Measurements from ENCODE around the gene AP4E1.
"Not testable (repeated sequence)": the region's sequence is repeated elsewhere in the genome, so short reads cannot be mapped to it uniquely, and the experiment has no call there.

Gene AP4E1

GRCh38 chr15:50907601-50908208, 778 bp upstream of the AP4E1 start:
- peak overlapping the region; percentile 94 for H3K4me3 ChIP-seq (ENCODE audit: low read length)
- no peak for TF ChIP-seq ZNF274 (IDR thresholded peaks at IDR 0.05; ENCODE audit: low read depth, low read length)

- H3K4me3 ChIP-seq (ENCODE audit: low read length): peak overlapping the region; percentile 94
- TF ChIP-seq ZNF274 (IDR thresholded peaks at IDR 0.05; ENCODE audit: low read depth, low read length): no peak
Observed at GRCh38 chr15:50909010-50909317, 481 bp downstream of the AP4E1 start.

GRCh38 chr15:50910426-50910795, 1.9 kb downstream of the AP4E1 start:
- not testable (repeated sequence) for H3K4me3 ChIP-seq (ENCODE audit: low read length)

- TF ChIP-seq ZNF274 (IDR thresholded peaks at IDR 0.05; ENCODE audit: low read depth, low read length): no peak
- H3K4me3 ChIP-seq (ENCODE audit: low read length): no peak overlapping the region
Observed at GRCh38 chr15:50911001-50911400, 2.5 kb downstream of the AP4E1 start.

- no peak overlapping the region for H3K4me3 ChIP-seq (ENCODE audit: low read length)
- TF ChIP-seq ZNF274 (IDR thresholded peaks at IDR 0.05; ENCODE audit: low read depth, low read length): no peak
Observed at GRCh38 chr15:50911621-50912020, 3.1 kb downstream of the AP4E1 start.

GRCh38 chr15:50916400-50916799, 7.9 kb downstream of the AP4E1 start:
- no peak for TF ChIP-seq ZNF274 (IDR thresholded peaks at IDR 0.05; ENCODE audit: low read depth, low read length)
- H3K4me3 ChIP-seq (ENCODE audit: low read length): no peak overlapping the region

- not testable (repeated sequence) for H3K4me3 ChIP-seq (ENCODE audit: low read length)
Observed at GRCh38 chr15:50919359-50919758, 10.9 kb downstream of the AP4E1 start.

GRCh38 chr15:50925281-50925680, 16.8 kb downstream of the AP4E1 start:
- TF ChIP-seq ZNF274 (IDR thresholded peaks at IDR 0.05; ENCODE audit: low read depth, low read length): no peak
- no peak overlapping the region for H3K4me3 ChIP-seq (ENCODE audit: low read length)

- TF ChIP-seq ZNF274 (IDR thresholded peaks at IDR 0.05; ENCODE audit: low read depth, low read length): no peak
- no peak overlapping the region for H3K4me3 ChIP-seq (ENCODE audit: low read length)
Observed at GRCh38 chr15:50929062-50929461, 20.6 kb downstream of the AP4E1 start.

- no peak overlapping the region for H3K4me3 ChIP-seq (ENCODE audit: low read length)
- TF ChIP-seq ZNF274 (IDR thresholded peaks at IDR 0.05; ENCODE audit: low read depth, low read length): no peak
Observed at GRCh38 chr15:50930792-50931191, 22.3 kb downstream of the AP4E1 start.

- H3K4me3 ChIP-seq (ENCODE audit: low read length): no peak overlapping the region
- TF ChIP-seq ZNF274 (IDR thresholded peaks at IDR 0.05; ENCODE audit: low read depth, low read length): no peak
Observed at GRCh38 chr15:50933341-50933740, 24.9 kb downstream of the AP4E1 start.

- no peak for TF ChIP-seq ZNF274 (IDR thresholded peaks at IDR 0.05; ENCODE audit: low read depth, low read length)
Observed at GRCh38 chr15:50938525-50938924, 30.0 kb downstream of the AP4E1 start.

GRCh38 chr15:50939911-50940310, 31.4 kb downstream of the AP4E1 start:
- no peak for TF ChIP-seq ZNF274 (IDR thresholded peaks at IDR 0.05; ENCODE audit: low read depth, low read length)
- no peak overlapping the region for H3K4me3 ChIP-seq (ENCODE audit: low read length)

More at GRCh38 chr15:50938525-50938924, 30.0 kb downstream of the AP4E1 start:
- no peak overlapping the region for H3K4me3 ChIP-seq (ENCODE audit: low read length)

- H3K4me3 ChIP-seq (ENCODE audit: low read length): no peak overlapping the region
- TF ChIP-seq ZNF274 (IDR thresholded peaks at IDR 0.05; ENCODE audit: low read depth, low read length): no peak
Observed at GRCh38 chr15:50940506-50940905, 32.0 kb downstream of the AP4E1 start.

- H3K4me3 ChIP-seq (ENCODE audit: low read length): no peak overlapping the region
- TF ChIP-seq ZNF274 (IDR thresholded peaks at IDR 0.05; ENCODE audit: low read depth, low read length): no peak
Observed at GRCh38 chr15:50943638-50944037, 35.2 kb downstream of the AP4E1 start.

GRCh38 chr15:50944672-50945071, 36.2 kb downstream of the AP4E1 start:
- H3K4me3 ChIP-seq (ENCODE audit: low read length): no peak overlapping the region

More at GRCh38 chr15:50944672-50945071, 36.2 kb downstream of the AP4E1 start:
- no peak for TF ChIP-seq ZNF274 (IDR thresholded peaks at IDR 0.05; ENCODE audit: low read depth, low read length)

All from GM08714 (cell line).